Thoracic aorta (tissue), 2 donors: ENCODE results near the gene HELZ2. TPM values are rescaled to one million over a fixed set of nuclear protein-coding genes. Genes with fewer than 3 reads are reported as not detected.

ENCODE experiments used
- ATAC-seq: fragments of 150-250 bp; one replicate; pipeline ENCODE4 v1.8.0; 2017; ENCODE audit warnings: low read depth; ENCODE audit not compliant: insufficient number of reproducible peaks, low FRiP score
- DNase-seq: peaks from one replicate; pipeline ENCODE4 v3.0.0-alpha.2; 2020; ENCODE audit warnings: low spot score
- H3K27ac ChIP-seq, 2 donors: fragments of 200-600 bp; sonication (generic); 1 replicate in 1 of 2; 2 replicates in 1 of 2; pipeline ENCODE4 v1.5.1; 2016; ENCODE audit warnings: mild to moderate bottlenecking in 2 of 2, moderate library complexity in 2 of 2
- H3K27me3 ChIP-seq: fragments of 200-600 bp; sonication (generic); replicated peaks from 2 replicates; pipeline ENCODE4 v1.6.0; 2016; ENCODE audit warnings: mild to moderate bottlenecking; ENCODE audit not compliant: insufficient read depth
- H3K36me3 ChIP-seq: fragments of 200-600 bp; sonication (generic); one replicate; pipeline ENCODE4 v1.5.1; 2016
- H3K4me1 ChIP-seq, 2 donors: fragments of 200-600 bp; sonication (generic); 1 replicate in 1 of 2; 2 replicates in 1 of 2; pipeline versions ENCODE4 v1.5.1 to v1.6.0; 2016; ENCODE audit warnings: low read depth in 2 of 2, mild to moderate bottlenecking in 1 of 2; ENCODE audit not compliant: control insufficient read depth in 1 of 2
- H3K4me3 ChIP-seq: fragments of 200-600 bp; sonication (generic); 2 replicates; pipeline ENCODE4 v1.5.1; 2016; ENCODE audit warnings: mild to moderate bottlenecking
- H3K9me3 ChIP-seq: fragments of 200-600 bp; sonication (generic); 2 replicates; pipeline ENCODE4 v1.5.1; 2016
- total RNA-seq, 2 donors: library from RNA; depleted of rRNA; stranded (reverse); fragments of >200 nt; gene quantifications; one replicate each; pipeline versions ENCODE4 v1.1.0 to v1.2.3, GENCODE V29; 2016
- TF ChIP-seq, protein P1 (sequence below): fragments of 200-600 bp; sonication (generic); IDR thresholded peaks from one replicate; pipeline ENCODE4 v1.5.1; 2019; ENCODE audit warnings: antibody characterized with exemption

HELZ2 gene
- total RNA-seq, 2 donors from 2014 or later: 45.2 to 50.3 TPM

- TF ChIP-seq, protein P1, sequence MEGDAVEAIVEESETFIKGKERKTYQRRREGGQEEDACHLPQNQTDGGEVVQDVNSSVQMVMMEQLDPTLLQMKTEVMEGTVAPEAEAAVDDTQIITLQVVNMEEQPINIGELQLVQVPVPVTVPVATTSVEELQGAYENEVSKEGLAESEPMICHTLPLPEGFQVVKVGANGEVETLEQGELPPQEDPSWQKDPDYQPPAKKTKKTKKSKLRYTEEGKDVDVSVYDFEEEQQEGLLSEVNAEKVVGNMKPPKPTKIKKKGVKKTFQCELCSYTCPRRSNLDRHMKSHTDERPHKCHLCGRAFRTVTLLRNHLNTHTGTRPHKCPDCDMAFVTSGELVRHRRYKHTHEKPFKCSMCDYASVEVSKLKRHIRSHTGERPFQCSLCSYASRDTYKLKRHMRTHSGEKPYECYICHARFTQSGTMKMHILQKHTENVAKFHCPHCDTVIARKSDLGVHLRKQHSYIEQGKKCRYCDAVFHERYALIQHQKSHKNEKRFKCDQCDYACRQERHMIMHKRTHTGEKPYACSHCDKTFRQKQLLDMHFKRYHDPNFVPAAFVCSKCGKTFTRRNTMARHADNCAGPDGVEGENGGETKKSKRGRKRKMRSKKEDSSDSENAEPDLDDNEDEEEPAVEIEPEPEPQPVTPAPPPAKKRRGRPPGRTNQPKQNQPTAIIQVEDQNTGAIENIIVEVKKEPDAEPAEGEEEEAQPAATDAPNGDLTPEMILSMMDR: no peak
- no peaks in the 10 kb centered on the region for H3K27me3 ChIP-seq
- no peak overlapping the region for H3K4me3 ChIP-seq
- H3K36me3 ChIP-seq: peaks cover 34% of the 10 kb centered on the region
- no peak for DNase-seq
- peaks cover 0 to 5% of the 10 kb centered on the region in 2 donors for H3K4me1 ChIP-seq
- no peak for ATAC-seq
- no peak overlapping the region for H3K27ac ChIP-seq
- H3K9me3 ChIP-seq: no peaks in the 10 kb centered on the region
These were observed 22.4 kb upstream of the HELZ2 start for GRCh38 chr20:63596423-63596822.

- TF ChIP-seq, protein P1: no peak
- Histone ChIP-seq H3K9me3 (no peaks in the 10 kb centered on the region), H3K27ac (no peak overlapping the region), H3K27me3 (no peaks in the 10 kb centered on the region), H3K36me3 (peaks cover 38% of the 10 kb centered on the region), H3K4me1 (peaks cover 0 to 5% of the 10 kb centered on the region in 2 donors), H3K4me3 (no peak overlapping the region)
- DNase-seq: no peak
- no peak for ATAC-seq
These were observed 21.5 kb upstream of the HELZ2 start for GRCh38 chr20:63595416-63596127.

GRCh38 chr20:63594043-63594561, 20.1 kb upstream of the HELZ2 start:
- no peaks in the 10 kb centered on the region for H3K9me3 ChIP-seq
- no peak for DNase-seq
- peaks cover 0 to 5% of the 10 kb centered on the region in 2 donors for H3K4me1 ChIP-seq
- H3K4me3 ChIP-seq: no peak overlapping the region
- no peak for ATAC-seq
- no peaks in the 10 kb centered on the region for H3K27me3 ChIP-seq
- H3K27ac ChIP-seq: peak overlapping the region in 1 of 2 donors; percentile 48
- TF ChIP-seq, protein P1: no peak
- H3K36me3 ChIP-seq: peaks cover 45% of the 10 kb centered on the region

DNA sequence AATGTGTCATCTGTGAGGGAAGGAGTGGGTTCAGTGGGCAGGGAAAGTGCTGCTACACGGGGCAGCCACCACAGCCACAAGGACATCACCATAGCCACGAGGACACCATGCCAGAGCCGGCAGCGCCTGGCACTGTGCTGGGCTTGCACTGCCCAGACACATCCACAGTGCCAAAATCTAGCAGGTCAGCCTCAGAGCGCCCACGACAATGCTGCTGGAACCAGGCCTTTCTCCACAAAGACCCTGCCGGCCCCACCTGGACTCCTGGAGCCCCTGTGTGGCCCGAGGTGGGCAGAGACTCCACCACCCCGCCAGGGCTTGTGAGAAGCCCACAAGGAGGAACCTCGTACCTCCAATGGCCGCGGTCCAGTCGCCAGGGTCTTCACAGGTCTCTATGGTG, 18.6 kb upstream of the HELZ2 start:
- H3K9me3 ChIP-seq: no peaks in the 10 kb centered on the region
- H3K4me1 ChIP-seq: peaks cover 0 to 5% of the 10 kb centered on the region in 2 donors
- H3K4me3 ChIP-seq: no peak overlapping the region
- peaks cover 44% of the 10 kb centered on the region for H3K36me3 ChIP-seq
- no peak for ATAC-seq
- no peak for DNase-seq
- H3K27ac ChIP-seq: no peak overlapping the region
- H3K27me3 ChIP-seq: no peaks in the 10 kb centered on the region
- TF ChIP-seq, protein P1: no peak

DNA sequence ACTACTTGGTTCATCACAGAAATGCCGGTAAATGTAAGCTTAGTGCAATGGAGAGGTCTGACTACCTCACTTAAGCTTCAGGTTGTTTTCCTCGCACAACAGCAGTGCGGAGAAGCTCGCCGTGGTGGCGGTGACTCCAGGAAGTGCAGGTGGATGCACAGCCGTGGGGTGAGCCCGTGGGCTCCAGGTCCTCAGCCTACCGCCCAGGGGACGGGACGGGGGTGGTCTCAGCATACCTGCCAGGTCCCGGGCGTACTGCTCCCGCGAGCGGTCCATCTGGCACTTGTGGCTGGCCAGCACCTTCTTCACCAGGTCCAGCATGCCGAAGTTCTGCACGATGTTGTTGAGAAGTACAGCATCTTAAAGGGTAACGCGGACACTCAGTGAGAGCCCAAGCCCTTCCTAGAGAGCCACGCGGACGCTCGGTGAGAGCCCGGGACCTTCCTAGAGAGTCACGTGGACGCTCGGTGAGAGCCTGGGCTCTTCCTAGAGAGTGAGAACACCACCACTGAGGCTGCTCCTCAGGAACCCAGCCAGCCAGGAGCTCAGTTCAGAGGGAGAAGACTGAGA, 17.8 kb upstream of the HELZ2 start:
- ATAC-seq (no peak), DNase-seq (no peak)
- H3K9me3 ChIP-seq: no peaks in the 10 kb centered on the region
- H3K36me3 ChIP-seq: peaks cover 44% of the 10 kb centered on the region
- H3K4me3 ChIP-seq: no peak overlapping the region
- peaks cover 0 to 5% of the 10 kb centered on the region in 2 donors for H3K4me1 ChIP-seq
- no peak overlapping the region for H3K27ac ChIP-seq
- no peaks in the 10 kb centered on the region for H3K27me3 ChIP-seq
- TF ChIP-seq, protein P1: no peak
